GM12878 (cell line): ENCODE data around the gene TTC39A. TPM values are rescaled to one million over a fixed set of nuclear protein-coding genes. Genes with fewer than 3 reads are reported as not detected.

Experiments used
- ATAC-seq: fragments of 200-7000 bp; cut with Tn5 transposase; 3 replicates; pipeline ENCODE4 v1.9.1; 2020; ENCODE audit warnings: mild to moderate bottlenecking, moderate library complexity
- BruUV-seq: library from RNA; stranded (reverse); fragments of 400-500 nt; replicated peaks from 2 replicates; lab custom pipeline; 2021; lab: Mats Ljungman, UMichigan
- CTCF ChIA-PET: fragments of 300-600 bp; sonication (Branson Sonifier 250); formaldehyde crosslinking; extraction: SDS; loops from one replicate; lab custom pipeline; 2021; ENCODE audit warnings: inconsistent platforms; lab: Yijun Ruan, JAX
- POLR2A ChIA-PET: fragments of 350-600 bp; formaldehyde crosslinking; extraction: SDS; loops from one replicate; lab custom pipeline; 2021; ENCODE audit warnings: inconsistent platforms; lab: Charles Lee
- RAD21 ChIA-PET: fragments of 300-600 bp; sonication (Branson Sonifier 250); formaldehyde crosslinking; loops from one replicate; lab custom pipeline; 2023; ENCODE audit warnings: antibody characterized with exemption; ENCODE audit not compliant: unreplicated experiment; lab: Charles Lee
- SMC1A ChIA-PET: fragments of 300-600 bp; sonication (Branson Sonifier 250); formaldehyde crosslinking; loops from one replicate; lab custom pipeline; 2023; ENCODE audit not compliant: unreplicated experiment, uncharacterized antibody; lab: Charles Lee
- DNase-seq: peaks from one replicate; pipeline ENCODE4 v3.0.0-alpha.2; 2011; ENCODE audit warnings: low read depth, low spot score
- FAIRE-seq: peaks from 3 replicates; lab custom pipeline; 2011; peaks lifted over from hg19 to GRCh38; lab: Jason Lieb, UNC
- H2AFZ ChIP-seq: 2 replicates; pipeline ENCODE4 v1.6.0; 2011; ENCODE audit warnings: low read depth, low read length, control low read depth; ENCODE audit not compliant: control insufficient read depth
- H3K27ac ChIP-seq: 2 replicates; pipeline ENCODE4 v1.5.1; 2011; ENCODE audit warnings: control low read depth; ENCODE audit not compliant: control insufficient read depth, insufficient read depth
- H3K27me3 ChIP-seq, 2 experiments: replicated peaks in 1 of 2; 2 replicates each; pipeline versions ENCODE4 v1.6.0 to v1.6.1; 2011; ENCODE audit warnings: low read length in 1 of 2; ENCODE audit not compliant: control insufficient read depth in 2 of 2, insufficient read depth in 2 of 2
- H3K36me3 ChIP-seq, 2 experiments: 2 replicates each; pipeline ENCODE4 v1.5.1; 2011; ENCODE audit warnings: low read length in 1 of 2; ENCODE audit not compliant: control insufficient read depth in 2 of 2, insufficient read depth in 2 of 2
- H3K4me1 ChIP-seq: 2 replicates; pipeline ENCODE4 v1.6.1; 2011; ENCODE audit warnings: mild to moderate bottlenecking, low read length, moderate library complexity, mixed read lengths; ENCODE audit not compliant: control insufficient read depth, insufficient read depth
- H3K4me2 ChIP-seq: 2 replicates; pipeline ENCODE4 v1.6.0; 2011; ENCODE audit warnings: control low read depth; ENCODE audit not compliant: control insufficient read depth, insufficient read depth
- H3K4me3 ChIP-seq: fragments of 200-600 bp; sonication (generic); 2 replicates; pipeline ENCODE4 v1.5.1; 2016
- H3K79me2 ChIP-seq: 2 replicates; pipeline ENCODE4 v1.6.0; 2011; ENCODE audit warnings: low read length; ENCODE audit not compliant: control insufficient read depth, insufficient read depth
- H3K9ac ChIP-seq: 2 replicates; pipeline ENCODE4 v1.8.0; 2011; ENCODE audit warnings: low read length, control low read depth, mixed read lengths; ENCODE audit not compliant: control insufficient read depth, insufficient read depth
- H3K9me3 ChIP-seq: replicated peaks from 3 replicates; pipeline ENCODE4 v1.5.1; 2011; ENCODE audit warnings: mild to moderate bottlenecking, low read length; ENCODE audit not compliant: control insufficient read depth, insufficient read depth
- H4K20me1 ChIP-seq: 2 replicates; pipeline ENCODE4 v1.6.0; 2011; ENCODE audit not compliant: control insufficient read depth, insufficient read depth
- NFXL1 ChIP-seq: fragments of 450-650 bp; IDR thresholded peaks from 2 replicates; pipeline ENCODE4 v1.6.1; 2017; ENCODE audit warnings: antibody characterized with exemption, mild to moderate bottlenecking, borderline replicate concordance
- NKRF ChIP-seq: fragments of 450-650 bp; conservative IDR thresholded peaks from 2 replicates; pipeline ENCODE4 v1.6.1; 2017; ENCODE audit warnings: mild to moderate bottlenecking, moderate library complexity
- SIN3A ChIP-seq: IDR thresholded peaks from 2 replicates; pipeline ENCODE4 v1.6.1; 2012; ENCODE audit warnings: low read depth, low read length, improper control_type of control experiment
- SRF ChIP-seq, 2 experiments: IDR thresholded peaks; 2 replicates each; pipeline ENCODE4 v1.6.1; 2011; ENCODE audit warnings: low read depth in 2 of 2, low read length in 2 of 2, mild to moderate bottlenecking in 1 of 2, moderate library complexity in 1 of 2
- TCF12 ChIP-seq: IDR thresholded peaks from 2 replicates; pipeline ENCODE4 v1.6.1; 2011; ENCODE audit warnings: low read depth, mild to moderate bottlenecking, low read length
- ZSCAN29 ChIP-seq: fragments of 450-650 bp; IDR thresholded peaks from 2 replicates; pipeline ENCODE4 v1.6.1; 2017; ENCODE audit warnings: mild to moderate bottlenecking, moderate library complexity
- WGBS: methylation state at CpG from one replicate; pipeline ENCODE4 v1.1.6; 2016; ENCODE audit warnings: low lambda C conversion rate; ENCODE audit not compliant: insufficient replicate concordance, insufficient coverage; ENCODE audit errors: missing lambda C conversion rate; 5-methylcytosine and 5-hydroxymethylcytosine counted together
- in situ Hi-C: fragments of 300-500 bp; cut with MboI; formaldehyde crosslinking; loops from 9 replicates; pipeline ENCODE4 v1.14.3; 2018; ENCODE audit warnings: mixed read lengths
- intact Hi-C: fragments of 100-400 bp; cut with micrococcal nuclease; formaldehyde crosslinking; loops from one replicate; pipeline ENCODE4 v1.14.2; 2022; ENCODE audit not compliant: unreplicated experiment
- polyA plus RNA-seq, 11 experiments: library from polyadenylated mRNA; depleted of rRNA in 4 of 11; unstranded in 6 of 11; stranded (reverse) in 5 of 11; fragments of >200 nt; fragmentation: Nextera tagmentation in 4 of 11; fragmentation: Illumina TruSeq in 1 of 11; extraction: Ambion mirVana in 4 of 11; extraction: Trizol in 1 of 11; gene quantifications; 1 replicate in 1 of 11; 2 replicates in 10 of 11; pipeline versions ENCODE4 v1.2.1 to v1.2.3, GENCODE V29; 2011 to 2016; ENCODE audit warnings: inconsistent platforms in 2 of 11, missing spikeins in 2 of 11, low read depth in 1 of 11
- total RNA-seq, 4 experiments: library from RNA; depleted of rRNA in 3 of 4; stranded (reverse); fragments of >200 nt in 3 of 4; fragmentation: Illumina TruSeq in 1 of 4; extraction: Trizol in 1 of 4; gene quantifications; 2 replicates each; pipeline versions ENCODE4 v1.2.1 to v1.2.3, GENCODE V29; 2013 to 2021
- TF ChIP-seq, protein P1 (sequence below): fragments of 450-650 bp; IDR thresholded peaks from 2 replicates; pipeline ENCODE4 v1.6.1; 2014; ENCODE audit warnings: mild to moderate bottlenecking
- TF ChIP-seq, protein P2 (sequence below), 3 experiments: IDR thresholded peaks in 2 of 3; conservative IDR thresholded peaks in 1 of 3; 2 replicates each; pipeline ENCODE4 v1.5.1; 2011; ENCODE audit warnings: low read depth in 3 of 3, low read length in 3 of 3, mild to moderate bottlenecking in 3 of 3, control low read depth in 2 of 3, moderate library complexity in 2 of 3, inconsistent platforms in 1 of 3, mixed read lengths in 1 of 3; ENCODE audit not compliant: control insufficient read depth in 2 of 3, insufficient read depth in 1 of 3; ENCODE audit errors: extremely low read depth in 1 of 3

TTC39A gene
- total and polyA plus RNA-seq, 10 of the 15 experiments (the other 5 are each of a cell fraction or from before 2014, with no cell fraction given) = 0.18 to 3.0 (median 1.2) TPM

GRCh38 chr1:51299981-51300670 is 30.2 kb downstream of the TTC39A start:
- SMC1A ChIA-PET = interaction anchor here (0.9 to 1.0 kb wide), 2 partner anchors 14 to 80 kb away, joined by 3 read pairs; no protein-coding TSS in a partner anchor
- Histone ChIP-seq H3K27ac (no peak overlapping the region), H3K4me3 (no peak overlapping the region), H4K20me1 (no peaks in the 10 kb centered on the region), H3K36me3 (no peaks in the 10 kb centered on the region), H3K27me3 (no peaks in the 10 kb centered on the region; a peak in 1 of 4 replicates), H3K9ac (no peak overlapping the region), H2AFZ (no peak overlapping the region), H3K9me3 (no peaks in the 10 kb centered on the region; the same call in 2 of the 3 replicates), H3K4me2 (no peak overlapping the region; the same call in 1 of the 2 replicates), H3K4me1 (peaks cover 62% of the 10 kb centered on the region), H3K79me2 (no peaks in the 10 kb centered on the region)
- DNase-seq = no peak
- CTCF ChIA-PET = interaction anchor here (0.6 to 2.1 kb wide), 4 partner anchors 108 to 235 kb away, joined by 4 to 7 read pairs (median 4); no protein-coding TSS in a partner anchor
- TF ChIP-seq TCF12 (no peak), SRF (IDR thresholded peaks at IDR 0.05; ENCODE audit: low read depth in 2 of 2, low read length in 2 of 2) (0 out of 4 replicates have a peak, but pooled peaks of 1 of the 2 experiments have one; percentile 17)
- in situ Hi-C loops = no loop called here
- no peak for ATAC-seq
- intact Hi-C loops = loop anchor here (5.0 to 10.0 kb wide), 2 partner anchors 237 to 425 kb away; no protein-coding TSS in a partner anchor
- BruUV-seq = no TSS peak
- 81% methylated on average over 5 of the region's 6 CpGs for WGBS
- no peak for FAIRE-seq
- RAD21 ChIA-PET = no interaction called here
- POLR2A ChIA-PET = no interaction called here

DNA sequence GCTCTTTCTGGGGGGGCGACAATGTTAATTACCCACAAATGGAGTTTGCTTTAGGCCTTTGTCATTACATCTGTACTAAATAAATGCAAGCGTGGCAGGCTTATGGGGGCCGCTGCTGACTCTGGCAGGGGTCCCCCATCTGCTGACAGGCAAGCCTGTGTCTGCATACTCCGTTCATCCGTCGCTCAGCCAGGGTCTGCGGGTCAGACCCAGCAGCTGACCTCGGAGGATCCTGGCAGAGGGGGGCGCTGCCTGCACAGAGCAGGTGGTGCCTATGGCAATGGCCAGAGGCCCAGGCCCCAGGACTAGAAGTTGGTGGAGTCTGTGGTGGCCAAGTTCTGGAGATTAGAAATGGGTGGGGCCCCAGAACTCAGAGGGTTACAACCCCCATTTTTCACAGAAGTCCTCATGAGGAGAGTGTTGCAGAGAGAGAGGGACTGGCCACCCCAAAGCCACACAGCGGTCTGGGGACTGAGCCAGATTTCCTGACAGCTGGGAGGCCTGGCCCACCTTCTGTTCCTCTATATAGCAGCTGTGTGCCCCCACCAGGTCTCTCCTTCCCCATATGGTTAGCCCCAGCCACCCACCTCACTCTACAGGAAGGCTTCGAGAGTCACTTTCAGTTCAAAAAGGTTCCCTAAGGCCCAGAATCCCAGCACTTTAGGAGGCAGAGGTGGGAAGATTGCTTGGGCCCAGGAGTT is 31.0 kb downstream of the TTC39A start:
- 94% methylated on average over 11 of the region's 11 CpGs for WGBS
- CTCF ChIA-PET = interaction anchor here (0.9 to 1.2 kb wide), 2 partner anchors 110 to 426 kb away, joined by 4 to 5 read pairs; no protein-coding TSS in a partner anchor

More for the DNA sequence above, 31.0 kb downstream of the TTC39A start:
- no peaks in the 10 kb centered on the region; the same call in 2 of the 3 replicates for H3K9me3 ChIP-seq
- FAIRE-seq = no peak
- no peak overlapping the region for H3K9ac ChIP-seq
- ChIA-PET SMC1A (interaction anchor here (0.7 to 1.4 kb wide), 3 partner anchors 32 to 548 kb away, joined by 3 to 4 read pairs (median 3); no protein-coding TSS in a partner anchor), POLR2A (no interaction called here), RAD21 (no interaction called here)
- no peaks in the 10 kb centered on the region; a peak in 1 of 4 replicates for H3K27me3 ChIP-seq
- H3K4me1 ChIP-seq = peaks cover 59% of the 10 kb centered on the region
- H3K4me2 ChIP-seq = no peak overlapping the region
- TF ChIP-seq NKRF = no peak
- TF ChIP-seq SIN3A = no peak
- no peak for TF ChIP-seq ZSCAN29
- TF ChIP-seq, protein P1, sequence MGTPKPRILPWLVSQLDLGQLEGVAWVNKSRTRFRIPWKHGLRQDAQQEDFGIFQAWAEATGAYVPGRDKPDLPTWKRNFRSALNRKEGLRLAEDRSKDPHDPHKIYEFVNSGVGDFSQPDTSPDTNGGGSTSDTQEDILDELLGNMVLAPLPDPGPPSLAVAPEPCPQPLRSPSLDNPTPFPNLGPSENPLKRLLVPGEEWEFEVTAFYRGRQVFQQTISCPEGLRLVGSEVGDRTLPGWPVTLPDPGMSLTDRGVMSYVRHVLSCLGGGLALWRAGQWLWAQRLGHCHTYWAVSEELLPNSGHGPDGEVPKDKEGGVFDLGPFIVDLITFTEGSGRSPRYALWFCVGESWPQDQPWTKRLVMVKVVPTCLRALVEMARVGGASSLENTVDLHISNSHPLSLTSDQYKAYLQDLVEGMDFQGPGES = no peak
- TF ChIP-seq, protein P2, sequence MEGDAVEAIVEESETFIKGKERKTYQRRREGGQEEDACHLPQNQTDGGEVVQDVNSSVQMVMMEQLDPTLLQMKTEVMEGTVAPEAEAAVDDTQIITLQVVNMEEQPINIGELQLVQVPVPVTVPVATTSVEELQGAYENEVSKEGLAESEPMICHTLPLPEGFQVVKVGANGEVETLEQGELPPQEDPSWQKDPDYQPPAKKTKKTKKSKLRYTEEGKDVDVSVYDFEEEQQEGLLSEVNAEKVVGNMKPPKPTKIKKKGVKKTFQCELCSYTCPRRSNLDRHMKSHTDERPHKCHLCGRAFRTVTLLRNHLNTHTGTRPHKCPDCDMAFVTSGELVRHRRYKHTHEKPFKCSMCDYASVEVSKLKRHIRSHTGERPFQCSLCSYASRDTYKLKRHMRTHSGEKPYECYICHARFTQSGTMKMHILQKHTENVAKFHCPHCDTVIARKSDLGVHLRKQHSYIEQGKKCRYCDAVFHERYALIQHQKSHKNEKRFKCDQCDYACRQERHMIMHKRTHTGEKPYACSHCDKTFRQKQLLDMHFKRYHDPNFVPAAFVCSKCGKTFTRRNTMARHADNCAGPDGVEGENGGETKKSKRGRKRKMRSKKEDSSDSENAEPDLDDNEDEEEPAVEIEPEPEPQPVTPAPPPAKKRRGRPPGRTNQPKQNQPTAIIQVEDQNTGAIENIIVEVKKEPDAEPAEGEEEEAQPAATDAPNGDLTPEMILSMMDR (IDR thresholded peaks at IDR 0.05 in 2 of 3, conservative IDR thresholded peaks at IDR 0.05 in 1 of 3; ENCODE audit: control insufficient read depth in 2 of 3, extremely low read depth in 1 of 3, insufficient read depth in 1 of 3, low read depth in 3 of 3, low read length in 3 of 3) = no peak
- no peak for TF ChIP-seq NFXL1
- TF ChIP-seq, all 136 proteins: peak for 0
- Histone ChIP-seq H4K20me1 (no peaks in the 10 kb centered on the region), H2AFZ (no peak overlapping the region), H3K4me3 (no peak overlapping the region), H3K79me2 (no peaks in the 10 kb centered on the region), H3K36me3 (no peaks in the 10 kb centered on the region), H3K27ac (no peak overlapping the region)
- DNase-seq (no peak), ATAC-seq (no peak)
- no TSS peak for BruUV-seq
- intact Hi-C loops (loop anchor here (5.0 to 10.0 kb wide), 2 partner anchors 238 to 425 kb away; no protein-coding TSS in a partner anchor), in situ Hi-C loops (no loop called here)
